ENCODE results near the gene ZFHX3.

DNA sequence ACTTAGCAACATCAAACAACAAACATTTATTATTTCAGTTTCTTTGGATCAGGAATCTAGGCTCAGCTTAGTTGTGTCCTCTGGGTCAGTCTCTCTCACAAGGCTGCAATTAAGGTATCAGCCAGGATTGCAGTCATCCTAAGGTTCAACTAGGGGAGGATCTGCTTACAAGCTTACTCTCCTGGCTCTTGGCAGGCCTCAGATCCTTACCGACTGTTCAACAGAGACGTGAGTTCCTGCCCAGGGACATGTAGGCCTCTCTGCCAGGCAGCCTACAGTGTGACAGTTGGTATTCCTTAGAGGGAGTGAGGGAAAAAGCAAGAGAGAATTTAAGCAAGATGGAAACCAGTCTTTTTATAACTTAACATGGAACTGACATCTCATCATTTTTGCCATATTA, 294.0 kb downstream of the ZFHX3 start:
- TF ChIP-seq, protein P1, sequence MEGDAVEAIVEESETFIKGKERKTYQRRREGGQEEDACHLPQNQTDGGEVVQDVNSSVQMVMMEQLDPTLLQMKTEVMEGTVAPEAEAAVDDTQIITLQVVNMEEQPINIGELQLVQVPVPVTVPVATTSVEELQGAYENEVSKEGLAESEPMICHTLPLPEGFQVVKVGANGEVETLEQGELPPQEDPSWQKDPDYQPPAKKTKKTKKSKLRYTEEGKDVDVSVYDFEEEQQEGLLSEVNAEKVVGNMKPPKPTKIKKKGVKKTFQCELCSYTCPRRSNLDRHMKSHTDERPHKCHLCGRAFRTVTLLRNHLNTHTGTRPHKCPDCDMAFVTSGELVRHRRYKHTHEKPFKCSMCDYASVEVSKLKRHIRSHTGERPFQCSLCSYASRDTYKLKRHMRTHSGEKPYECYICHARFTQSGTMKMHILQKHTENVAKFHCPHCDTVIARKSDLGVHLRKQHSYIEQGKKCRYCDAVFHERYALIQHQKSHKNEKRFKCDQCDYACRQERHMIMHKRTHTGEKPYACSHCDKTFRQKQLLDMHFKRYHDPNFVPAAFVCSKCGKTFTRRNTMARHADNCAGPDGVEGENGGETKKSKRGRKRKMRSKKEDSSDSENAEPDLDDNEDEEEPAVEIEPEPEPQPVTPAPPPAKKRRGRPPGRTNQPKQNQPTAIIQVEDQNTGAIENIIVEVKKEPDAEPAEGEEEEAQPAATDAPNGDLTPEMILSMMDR (IDR thresholded peaks at IDR 0.05) = no peak
- TF ChIP-seq EP300 (IDR thresholded peaks at IDR 0.05) = no peak
- TF ChIP-seq POLR2A (IDR thresholded peaks at IDR 0.05) = no peak

Data from ovary (tissue), 3 donors.